ENCODE data around the gene MAP4.
"Not testable (repeated sequence)": the region's sequence is repeated elsewhere in the genome, so short reads cannot be mapped to it uniquely, and the experiment has no call there.

MAP4 gene

DNA sequence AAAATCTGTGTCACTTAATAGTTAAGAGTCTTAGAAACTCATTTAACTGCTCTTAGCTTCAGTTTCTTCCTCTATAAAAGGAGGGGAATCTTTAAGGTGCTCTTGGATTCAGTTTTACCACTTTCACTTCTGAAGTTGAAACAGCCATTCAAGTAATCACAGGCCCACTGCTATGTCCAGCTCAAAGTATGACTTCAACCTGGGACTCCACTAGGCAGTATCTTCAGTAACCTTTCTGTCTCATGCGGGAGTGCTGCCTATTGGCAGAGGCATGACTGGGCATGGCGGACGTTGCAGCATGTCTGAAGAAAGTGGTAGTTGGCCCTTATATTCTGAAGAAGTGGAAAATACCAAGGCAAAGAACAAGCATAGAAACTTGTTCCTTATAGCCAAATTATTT is 121.0 kb downstream of the MAP4 start:
- DNase-seq: no peak

DNA sequence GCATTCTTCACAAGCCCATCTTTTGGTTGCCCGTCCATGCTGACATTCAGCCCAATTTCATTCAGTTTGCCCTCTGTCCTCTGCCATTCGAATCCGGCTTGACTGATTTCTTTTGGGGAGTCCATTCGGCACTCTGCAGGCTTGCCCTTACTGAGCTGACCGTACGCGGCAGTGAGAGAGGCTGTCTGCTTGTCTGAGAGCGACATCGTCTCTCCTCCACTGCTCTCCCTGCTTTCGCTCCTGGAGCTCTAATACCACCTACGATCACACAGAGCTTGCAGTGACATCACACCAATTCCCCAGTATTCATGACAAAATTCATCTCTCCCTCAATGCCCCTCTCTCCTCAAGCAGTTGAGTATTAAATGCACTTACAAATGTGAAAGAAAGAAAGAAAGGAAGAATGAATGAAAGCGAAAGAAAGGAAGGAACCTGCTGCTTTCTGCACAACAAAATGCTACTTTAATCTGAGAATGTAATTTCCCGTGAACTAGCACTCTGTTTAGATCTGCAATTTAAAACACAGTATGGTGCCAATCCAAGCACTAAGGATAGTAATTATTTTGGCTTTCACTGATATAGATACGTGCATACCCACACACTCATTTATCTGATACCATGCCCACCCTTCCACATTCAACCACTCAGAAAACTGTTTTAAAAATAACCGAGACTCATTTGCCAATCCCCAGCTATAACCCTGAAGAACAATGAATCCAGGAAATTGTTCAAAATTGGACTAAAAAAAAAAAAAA is 123.8 kb downstream of the MAP4 start:
- no peak for DNase-seq

DNA sequence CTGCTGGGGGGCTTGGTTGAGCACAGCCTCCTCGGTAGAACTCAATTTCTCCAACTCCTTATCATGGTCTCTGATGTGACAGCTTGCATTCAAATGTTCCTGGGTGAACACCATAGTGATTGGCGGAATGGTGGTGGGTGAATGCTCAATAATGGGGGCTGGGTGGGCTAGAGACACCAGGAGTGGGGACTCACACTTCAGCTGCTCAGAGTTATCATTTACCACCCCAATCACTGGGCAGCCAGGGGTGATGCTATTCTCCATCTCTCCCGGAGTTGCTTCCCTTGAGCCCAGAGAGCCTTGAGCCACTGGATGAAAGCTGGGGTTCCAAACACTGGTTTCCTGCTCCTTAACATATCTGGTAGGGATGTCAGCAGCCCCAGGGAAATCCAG is 124.6 kb downstream of the MAP4 start:
- DNase-seq: no peak

DNA sequence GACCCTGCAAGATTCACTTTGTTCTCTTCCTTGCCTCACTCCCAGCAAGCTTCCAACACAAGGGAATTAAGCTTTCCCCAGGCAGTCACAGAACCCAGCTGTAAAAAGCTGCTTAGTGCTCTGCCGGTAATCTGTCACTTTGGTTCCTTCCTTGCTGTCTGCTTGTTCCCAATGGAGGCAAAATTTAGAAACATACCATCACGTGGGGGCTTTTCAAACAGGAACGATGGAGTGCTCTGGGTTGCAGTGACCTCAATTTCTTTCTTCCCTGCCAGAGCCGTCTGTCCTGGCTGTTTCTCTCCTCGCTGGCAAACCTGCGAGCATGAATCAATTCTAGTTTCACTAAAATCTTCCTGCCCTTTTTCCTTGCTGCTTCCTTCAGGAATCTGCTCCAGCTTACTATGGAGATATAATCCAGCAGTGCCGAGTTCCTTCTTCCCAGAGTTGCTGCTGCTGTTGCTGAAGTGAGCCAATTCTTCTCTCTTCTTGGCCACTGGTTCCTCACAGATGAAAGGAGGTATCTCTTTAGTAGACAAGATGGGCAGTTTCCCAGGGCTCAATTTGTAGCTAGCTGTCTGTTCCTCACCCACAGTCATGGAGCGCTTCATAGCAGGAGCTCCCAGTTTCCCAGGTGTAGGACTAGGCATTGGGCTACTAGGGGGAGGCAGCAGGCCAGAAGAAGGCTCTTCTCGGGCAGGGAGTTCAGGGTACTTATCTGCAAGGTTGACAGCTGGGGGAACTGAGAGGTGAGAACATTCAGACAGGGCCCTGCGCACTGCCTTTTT is 125.2 kb downstream of the MAP4 start:
- no peak for DNase-seq

DNA sequence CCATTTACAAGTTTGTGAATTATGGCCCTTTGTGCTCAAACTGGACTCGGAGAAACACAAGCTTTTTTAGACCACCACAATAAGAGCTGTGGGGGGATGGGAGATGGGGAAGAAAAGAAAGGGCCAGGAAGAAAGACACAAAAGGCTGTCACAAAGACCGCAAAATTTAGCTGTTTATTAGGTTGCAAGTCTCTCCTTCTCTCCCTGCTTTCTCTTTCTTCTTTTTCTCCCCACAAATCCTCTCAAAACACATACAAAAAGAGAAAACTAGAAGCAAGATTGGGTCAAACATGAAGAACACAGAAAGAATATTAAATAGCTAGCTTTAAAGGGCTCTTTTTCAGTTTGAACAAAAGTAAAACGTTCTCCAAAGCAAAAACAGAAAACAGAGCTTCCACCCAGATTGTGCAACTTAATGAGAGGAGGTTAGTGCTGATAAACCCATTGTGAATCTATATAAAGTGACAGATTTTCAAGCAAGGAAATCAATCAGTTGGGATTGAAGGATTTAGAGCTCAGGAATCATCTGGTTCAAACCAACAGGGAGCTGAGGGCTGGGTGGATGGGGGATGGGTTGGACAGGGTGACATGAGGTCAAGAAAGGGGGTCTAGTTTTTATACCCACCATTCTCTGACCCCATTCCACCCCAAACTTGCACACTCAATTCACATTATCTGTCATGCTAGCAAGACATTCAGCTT is 125.9 kb downstream of the MAP4 start:
- no peak for DNase-seq

DNA sequence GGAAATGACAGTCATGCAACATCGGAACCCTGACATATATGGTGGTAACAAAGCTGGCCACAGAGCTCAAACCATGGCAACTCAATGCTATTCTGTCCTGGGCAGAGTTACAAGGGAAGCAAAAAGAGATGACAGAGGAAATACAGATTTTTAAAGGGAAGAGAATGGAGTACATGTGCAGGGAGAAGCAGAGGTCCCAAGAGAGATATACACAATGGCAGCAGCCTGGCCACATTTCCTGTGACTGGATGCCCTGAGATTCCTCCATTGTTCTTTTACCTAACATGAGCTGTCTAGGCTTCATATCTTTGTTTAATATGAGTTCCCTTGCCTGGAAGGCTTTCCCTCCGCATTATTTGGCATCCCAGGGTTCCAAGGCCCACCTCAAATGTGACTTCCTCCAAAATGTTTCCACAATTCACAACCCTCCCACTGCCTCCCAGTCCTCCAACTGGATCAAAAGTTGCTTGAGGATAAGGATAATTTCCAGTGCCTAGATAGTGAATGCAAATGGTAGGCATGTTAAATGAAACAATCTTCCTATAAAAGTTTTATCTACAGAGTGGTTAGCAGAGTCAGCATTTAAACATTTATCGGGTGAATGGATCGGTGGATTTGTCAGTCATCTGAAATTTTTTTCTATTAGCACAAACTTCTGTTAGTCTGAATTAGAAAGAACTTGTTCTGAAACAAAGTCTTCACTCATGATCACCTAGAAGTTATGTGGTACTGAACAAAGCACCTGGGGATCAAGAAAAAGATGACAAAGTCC is 127.0 kb downstream of the MAP4 start:
- DNase-seq: no peak

DNA sequence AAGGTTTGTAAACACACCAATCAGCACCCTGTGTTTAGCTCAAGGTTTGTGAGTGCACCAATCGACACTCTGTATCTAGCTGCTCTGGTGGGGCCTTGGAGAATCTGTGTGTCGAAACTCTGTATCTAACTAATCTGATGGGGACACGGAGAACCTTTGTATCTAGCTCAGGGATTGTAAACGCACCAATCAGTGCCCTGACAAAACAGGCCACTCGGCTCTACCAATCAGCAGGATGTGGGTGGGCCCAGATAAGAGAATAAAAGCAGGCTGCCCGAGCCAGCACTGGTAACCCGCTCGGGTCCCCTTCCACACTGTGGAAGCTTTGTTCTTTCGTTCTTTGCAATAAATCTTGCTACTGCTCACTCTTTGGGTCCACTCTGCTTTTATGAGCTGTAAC is 128.2 kb downstream of the MAP4 start:
- DNase-seq: not testable (repeated sequence)

DNA sequence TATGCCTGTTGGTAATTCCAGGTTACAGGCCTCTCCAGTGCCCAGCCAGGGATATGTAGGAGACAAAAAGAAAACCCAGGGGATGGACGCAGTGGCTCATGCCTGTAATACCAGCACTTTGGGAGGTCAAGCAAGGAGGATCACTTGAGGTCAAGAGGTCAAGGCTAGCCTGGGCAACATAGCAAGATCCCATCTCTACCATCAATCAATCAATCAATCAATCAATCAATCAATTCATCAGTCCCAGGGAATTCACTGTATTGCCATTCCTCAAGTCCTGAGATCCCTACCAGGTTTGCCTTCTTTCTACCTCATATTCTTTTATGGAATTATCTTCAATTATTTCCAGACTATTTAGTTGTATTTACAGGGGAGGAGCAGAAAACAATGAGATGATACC is 131.0 kb downstream of the MAP4 start:
- DNase-seq: no peak

DNA sequence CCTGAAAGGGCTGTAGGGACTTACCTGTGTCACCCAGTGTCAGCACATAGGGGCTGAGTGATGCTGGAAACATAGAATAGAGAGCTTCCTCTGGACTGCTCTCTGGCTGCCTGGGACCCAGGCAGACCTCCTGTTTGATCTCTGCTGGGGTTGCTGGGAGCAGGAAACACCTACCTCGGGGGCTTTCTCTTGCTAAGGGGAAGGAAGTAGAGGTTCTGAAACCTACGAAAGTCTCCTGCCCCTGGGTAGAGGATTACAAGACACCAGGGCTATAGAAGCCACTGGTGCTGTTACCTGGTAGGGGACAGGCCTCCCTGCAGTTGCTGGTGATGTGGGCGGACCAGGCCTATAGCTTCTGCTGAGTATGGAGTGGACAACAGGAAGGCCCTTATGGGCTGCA is 131.6 kb downstream of the MAP4 start:
- no peak for DNase-seq

DNA sequence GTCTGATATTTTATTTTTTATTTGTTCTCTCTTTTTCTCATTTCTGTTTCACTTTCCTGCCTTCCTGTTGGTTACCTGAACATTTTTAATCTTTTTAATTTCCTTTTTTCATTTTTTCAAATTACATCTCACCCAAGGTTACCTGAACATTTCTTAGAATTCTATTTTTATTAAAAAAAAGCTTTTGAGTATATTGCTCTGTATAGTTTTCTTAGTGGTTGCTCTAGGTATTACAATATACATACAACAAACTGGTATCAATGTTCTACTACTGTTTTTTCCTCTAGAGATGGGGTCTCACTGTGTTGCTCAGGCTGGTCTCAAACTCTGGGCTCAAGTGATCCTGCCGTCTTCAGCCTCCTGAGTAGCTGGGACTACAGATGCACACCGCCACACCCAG is 133.9 kb downstream of the MAP4 start:
- DNase-seq: no peak

DNA sequence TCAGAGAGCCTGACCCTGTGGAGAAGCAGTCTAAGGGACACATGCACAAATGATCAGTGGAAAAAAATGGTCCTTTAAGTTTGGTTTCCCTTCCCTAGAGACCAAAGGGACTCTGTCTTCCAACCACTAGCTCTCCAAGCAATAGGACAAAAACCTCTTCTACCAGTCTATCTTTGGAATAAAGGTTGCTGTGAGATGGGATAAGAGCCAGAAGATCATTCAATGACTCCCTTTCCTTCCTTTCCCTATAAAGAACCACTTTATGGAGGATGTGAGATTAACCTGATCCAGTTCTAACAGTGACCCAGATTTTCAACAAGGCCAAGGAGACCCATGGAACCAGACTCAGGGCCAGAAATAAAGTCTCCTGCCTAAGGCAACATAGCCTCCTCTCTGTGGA is 138.5 kb downstream of the MAP4 start:
- DNase-seq: no peak

DNA sequence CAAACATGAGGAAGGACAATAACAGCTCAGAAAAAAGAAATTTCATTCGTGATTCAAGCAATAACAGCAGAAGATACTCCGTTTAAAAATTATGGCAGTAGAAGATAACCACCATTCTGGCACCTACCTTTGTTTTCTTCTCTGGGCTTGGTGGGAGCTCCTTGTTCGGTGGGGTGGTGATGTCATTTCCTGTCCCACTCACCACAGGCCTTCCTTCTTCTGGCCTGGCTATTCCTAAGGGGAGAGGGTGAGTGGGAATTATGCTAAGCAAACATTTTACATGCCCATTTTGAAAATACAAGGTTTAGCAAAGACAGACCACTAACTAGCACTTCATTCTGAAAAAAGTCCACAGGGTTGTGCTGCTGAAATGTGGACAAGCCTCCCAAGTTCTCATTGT is 138.9 kb downstream of the MAP4 start:
- DNase-seq: no peak

DNA sequence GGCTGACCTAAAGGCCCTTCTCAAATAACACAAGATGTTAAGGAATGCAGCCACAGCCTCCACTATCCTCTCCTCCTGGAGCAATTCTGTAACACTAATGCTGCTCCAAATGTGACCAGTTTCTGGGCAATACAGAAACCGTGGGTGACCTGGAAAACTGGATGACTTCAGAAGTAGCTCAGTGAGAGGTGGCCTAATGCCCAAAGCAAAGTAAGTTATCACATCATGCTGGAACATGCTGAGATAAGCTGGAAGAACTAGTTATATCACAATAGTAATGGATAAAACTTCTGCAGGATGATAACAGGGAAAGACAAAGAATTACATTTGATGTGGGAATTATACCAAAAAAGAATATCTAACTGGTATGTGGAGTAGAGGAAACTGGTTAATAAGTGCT is 141.3 kb downstream of the MAP4 start:
- DNase-seq: no peak

DNA sequence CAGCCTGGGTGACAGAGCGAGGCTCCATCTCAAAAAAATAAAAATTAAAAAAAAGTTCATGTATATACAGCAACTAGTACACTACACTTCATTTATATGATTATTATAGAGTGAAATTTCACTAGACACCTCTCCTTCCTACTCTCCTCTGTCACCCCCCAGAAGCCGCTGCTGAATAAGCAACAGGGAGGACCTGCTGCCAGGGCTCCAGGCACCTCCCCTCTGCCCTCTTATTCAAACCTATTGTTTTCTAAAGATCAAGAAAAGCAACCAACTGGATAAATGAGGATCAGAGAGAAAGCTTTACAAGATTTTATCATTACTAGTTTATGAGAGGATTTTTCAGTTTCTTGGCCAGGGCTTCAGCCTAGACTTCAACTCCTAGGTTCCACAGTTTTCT is 141.8 kb downstream of the MAP4 start:
- DNase-seq: no peak

DNA sequence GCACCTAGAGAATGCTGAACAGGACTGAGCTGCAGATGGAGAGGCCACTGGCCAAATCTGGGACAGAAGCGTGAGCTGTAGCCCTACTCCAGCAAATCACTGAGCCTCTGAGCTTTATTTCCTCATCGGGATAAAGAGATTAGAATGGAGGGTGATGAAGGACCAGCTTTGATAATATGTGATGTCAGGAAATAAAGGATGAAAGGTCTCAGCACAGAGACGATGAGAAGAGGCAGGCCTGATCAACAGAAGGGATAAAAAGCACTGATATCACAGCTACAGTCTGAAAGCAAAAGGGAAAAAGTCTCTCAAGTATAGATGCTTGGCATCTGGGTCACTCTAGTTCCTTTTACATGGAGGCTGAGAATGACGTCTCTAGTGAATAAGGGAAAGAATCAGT is 143.3 kb downstream of the MAP4 start:
- no peak for DNase-seq

DNA sequence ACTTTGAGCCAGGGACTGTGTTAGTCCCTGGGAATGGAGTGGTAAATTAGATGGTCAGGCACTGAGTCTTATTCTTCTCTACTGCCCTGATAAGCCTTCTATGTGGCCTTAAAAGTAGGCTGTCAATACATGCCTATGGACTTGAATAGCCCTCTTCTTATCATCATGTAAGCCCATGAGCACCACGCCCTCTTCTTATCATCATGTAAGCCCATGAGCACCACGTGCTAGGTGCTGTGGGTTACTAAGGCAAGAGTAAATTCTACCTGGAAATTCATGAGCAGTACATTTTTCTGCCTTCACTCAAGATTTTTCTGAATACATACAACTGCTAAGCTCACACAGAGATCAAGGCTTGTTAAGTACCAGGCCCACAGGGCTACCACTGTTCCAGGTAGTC is 144.8 kb downstream of the MAP4 start:
- peak; percentile 79 for DNase-seq

DNA sequence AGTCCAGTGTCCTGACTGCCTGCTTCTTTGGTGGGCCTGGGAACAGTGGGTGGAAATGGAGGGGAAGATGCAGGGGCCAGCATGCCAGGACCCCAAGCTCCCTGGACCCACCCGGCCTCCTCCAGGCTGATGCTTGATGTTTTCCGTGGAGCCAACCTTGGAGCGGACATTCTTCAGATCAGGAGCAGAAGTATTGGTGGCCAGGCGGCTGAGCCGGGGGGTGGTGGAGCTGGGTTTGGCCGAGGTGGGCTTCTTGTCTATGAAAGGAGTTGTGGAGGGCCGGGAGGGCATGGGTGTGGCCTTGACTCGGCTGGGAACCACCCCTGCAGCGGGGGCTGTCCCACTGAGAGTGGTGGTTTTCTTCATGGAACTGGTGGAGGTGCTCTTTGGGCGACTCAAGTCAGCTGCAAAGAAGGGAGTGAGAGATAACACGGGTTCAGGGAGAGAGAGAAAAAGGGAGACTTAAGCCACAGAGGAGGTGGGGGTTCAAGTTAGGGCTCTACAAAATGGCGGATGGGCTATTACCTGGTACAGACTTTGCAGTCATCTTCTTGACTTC is 145.4 kb downstream of the MAP4 start:
- peak; percentile 36 for DNase-seq

DNA sequence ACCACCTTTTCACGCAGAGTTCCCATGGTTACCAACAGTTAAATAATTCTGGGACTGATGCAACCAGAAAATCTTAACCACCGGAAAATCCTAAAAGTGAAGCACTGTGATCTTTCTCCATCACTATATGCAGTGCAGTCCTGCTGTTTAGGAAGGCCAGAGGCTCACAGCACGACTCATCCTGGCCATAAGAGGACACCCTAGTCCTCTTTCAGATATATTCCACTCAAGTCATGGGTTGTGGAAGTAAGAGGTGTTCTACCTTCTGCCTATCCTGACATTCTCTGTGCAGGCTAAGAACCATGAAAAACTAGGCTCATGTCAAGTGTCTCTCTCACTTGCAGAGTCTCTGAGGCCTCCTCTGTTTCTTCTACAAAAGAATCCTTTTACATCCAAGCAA is 146.1 kb downstream of the MAP4 start:
- DNase-seq: no peak

DNA sequence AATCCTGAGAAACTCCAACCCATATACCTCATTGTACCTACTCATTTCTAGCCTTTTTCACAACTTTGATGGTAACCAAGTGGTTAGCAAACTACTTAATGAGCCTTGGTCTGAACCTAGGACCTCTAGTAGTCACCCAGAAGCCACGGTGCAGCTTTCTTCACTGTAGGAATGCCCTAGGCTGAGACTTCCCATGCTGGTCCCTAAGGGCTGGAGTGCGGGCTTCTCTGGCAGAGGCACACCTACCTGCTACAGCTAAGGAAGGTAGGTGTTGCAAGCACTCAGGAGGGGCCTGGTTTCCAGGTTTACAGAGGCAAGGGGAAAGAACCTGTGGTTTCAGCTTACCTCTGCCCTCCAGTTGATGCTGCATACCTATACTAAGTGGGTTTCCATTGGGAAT is 147.9 kb downstream of the MAP4 start:
- no peak for DNase-seq

DNA sequence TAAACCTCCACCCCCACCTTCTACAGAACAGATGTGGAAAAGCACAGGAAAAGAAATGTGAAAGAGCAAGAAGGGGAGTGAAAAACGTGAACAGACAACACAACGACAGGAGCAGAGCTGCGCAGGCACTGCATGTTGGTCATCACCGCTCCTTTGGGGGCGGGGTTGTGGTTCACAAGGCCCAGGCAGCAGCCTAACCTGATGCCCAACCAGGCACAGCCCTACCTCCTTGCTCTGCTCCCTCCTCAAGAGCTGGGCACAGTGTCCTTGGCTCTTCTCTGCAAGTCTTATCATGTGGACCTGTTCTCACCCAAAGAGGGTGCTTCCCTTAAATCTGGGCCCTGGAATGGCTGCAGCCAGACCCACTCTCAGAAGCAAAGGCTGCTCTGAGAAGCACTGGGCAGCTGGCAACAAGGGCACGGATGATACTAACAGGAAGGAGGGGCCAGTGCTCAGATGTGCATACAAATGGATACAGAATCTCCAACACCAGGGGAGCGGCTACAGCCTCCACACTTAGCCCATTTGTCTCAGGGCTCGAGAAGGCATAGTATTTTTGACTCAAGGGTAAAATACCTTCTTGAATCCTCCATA is 148.7 kb downstream of the MAP4 start:
- DNase-seq: no peak

DNA sequence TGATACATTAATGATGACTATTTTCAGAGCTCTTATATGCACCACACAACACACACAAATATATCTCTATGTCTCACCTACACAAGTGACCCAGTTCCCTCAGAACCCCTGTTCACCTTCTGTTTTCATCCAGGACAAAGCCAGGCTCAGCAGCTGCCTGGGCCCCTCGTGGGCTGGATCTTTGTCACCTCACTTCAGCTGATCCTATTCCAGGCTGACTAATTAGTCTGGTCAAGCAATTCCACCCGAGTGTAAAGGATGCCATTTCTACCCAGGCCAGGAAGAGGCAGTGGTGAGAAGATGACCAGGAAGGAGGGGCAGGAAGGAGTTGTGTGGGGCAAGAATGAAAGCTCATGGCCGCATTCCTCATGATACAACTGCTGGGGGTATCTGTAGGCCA is 151.0 kb downstream of the MAP4 start:
- no peak for DNase-seq

DNA sequence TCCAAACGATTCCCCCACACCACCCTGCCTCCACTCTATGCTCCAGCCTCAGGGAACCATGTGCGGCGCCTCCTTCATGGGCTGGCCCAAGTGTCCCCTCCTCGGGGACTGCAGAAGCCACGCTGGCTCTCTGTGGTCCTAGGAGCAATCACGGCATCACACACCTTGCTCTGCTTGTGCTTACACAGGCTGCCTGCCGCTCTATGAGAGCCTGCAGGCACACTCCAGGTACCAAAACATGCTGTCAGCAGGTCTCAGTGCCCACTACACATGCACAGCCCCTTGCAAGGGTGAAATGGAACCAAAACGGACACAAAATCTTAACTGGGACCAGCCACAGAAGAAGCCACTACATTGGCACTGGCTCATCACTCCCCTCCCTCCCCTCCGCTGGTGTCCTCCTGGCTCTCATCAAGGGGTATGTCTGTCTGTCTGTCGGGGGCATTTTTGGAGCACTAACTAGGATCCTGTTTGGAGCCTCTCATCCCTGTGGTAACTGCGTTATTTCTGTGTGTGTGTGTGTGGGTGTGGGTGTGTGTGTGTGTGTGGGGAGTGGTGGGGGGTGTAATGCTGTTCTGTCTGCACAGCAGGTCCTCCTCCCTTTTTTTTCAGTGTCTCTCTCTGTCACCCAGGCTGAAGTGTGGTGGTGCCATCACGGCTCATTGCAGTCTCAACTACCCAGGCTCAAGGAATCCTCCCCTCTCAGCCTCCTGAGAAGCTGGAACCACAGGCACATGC is 152.7 kb downstream of the MAP4 start:
- no peak for DNase-seq

Data from hematopoietic multipotent progenitor cell treated with erythropoietin and hydrocortisone succinate and interleukin-3 and kit ligand, for 4 days (in vitro differentiated cells).